ENCODE results near the gene AIP. TPM values are rescaled to one million over a fixed set of nuclear protein-coding genes. Genes with fewer than 3 reads are reported as not detected.
A peak's percentile ranks its signal among the peaks of the same experiment; 100 is the strongest.

AIP gene
- total RNA-seq, 1 donor from 2014 or later, result 45.9 TPM

DNA sequence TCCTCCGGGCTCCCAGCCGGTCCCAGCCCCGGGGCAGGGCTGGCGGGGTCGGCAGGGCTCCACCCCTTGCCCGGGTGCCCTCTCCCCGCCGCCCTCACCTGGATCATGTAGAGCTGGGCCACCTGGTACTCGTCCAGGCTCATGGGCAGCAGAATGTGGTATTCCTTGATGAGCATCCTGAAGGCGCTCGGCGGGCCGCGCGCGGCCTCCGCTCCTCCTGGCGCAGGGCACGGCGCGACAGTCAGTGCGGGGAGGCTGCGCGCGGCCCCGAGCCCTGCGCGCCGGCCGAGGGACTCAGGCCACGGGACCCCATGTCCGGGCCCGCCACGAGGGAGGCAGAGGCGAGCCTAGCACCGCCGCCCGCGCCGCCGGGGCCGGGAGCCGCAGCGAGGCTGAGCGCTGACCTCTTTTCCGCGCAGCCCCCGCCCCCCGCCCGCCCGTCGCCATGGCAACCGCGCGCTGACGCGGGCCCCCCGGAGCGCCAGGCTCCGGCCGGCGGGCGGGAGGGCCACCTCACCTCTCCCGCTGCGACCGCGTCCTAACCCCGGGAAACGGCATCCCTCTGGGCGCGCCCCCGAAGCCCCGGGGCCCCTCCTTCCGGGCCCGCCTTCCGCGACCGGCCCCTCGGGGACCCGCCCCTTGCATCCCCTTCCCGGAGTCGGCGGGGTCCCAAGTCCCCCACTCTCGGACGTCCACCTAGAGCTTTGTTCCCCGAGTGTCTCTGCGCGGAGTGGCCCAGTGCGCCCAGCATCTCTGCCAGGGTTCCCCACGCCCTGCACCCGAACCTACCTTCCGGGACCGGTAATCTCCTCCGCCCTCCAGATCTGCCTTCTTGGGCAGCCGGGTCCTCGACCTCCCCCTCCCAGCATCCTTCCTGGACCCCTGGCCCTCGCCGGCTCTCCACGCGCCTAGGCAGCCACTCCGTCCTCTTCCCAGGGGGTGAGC lies 21.5 kb downstream of the AIP start:
- Histone ChIP-seq H3K36me3 (ENCODE audit: control insufficient read depth, insufficient read depth, low read length) (peaks cover 6% of the 10 kb centered on the region), H3K4me3 (ENCODE audit: low read depth, low read length) (peak overlapping the region; percentile 79), H3K27me3 (ENCODE audit: control insufficient read depth, insufficient read depth, low read length) (no peaks in the 10 kb centered on the region)
- no peak for TF ChIP-seq CTCF (IDR thresholded peaks at IDR 0.05; ENCODE audit: insufficient read depth, low read length, poor library complexity, severe bottlenecking)
- DNase-seq (ENCODE audit: low read depth), result no peak

- Histone ChIP-seq H3K36me3 (ENCODE audit: control insufficient read depth, insufficient read depth, low read length) (peaks cover 4% of the 10 kb centered on the region), H3K27me3 (ENCODE audit: control insufficient read depth, insufficient read depth, low read length) (no peaks in the 10 kb centered on the region), H3K4me3 (ENCODE audit: low read depth, low read length) (peak within 1 kb of the TSS; percentile 79)
- DNase-seq (ENCODE audit: low read depth), result no peak
- TF ChIP-seq CTCF (IDR thresholded peaks at IDR 0.05; ENCODE audit: insufficient read depth, low read length, poor library complexity, severe bottlenecking), result no peak
These were observed 22.2 kb downstream of the AIP start, which contains the start of gene PITPNM1 for GRCh38 chr11:67504950-67505581. TSS of gene PITPNM1 (minus strand) at chr11:67505363. CDS start at chr11:67504180, 1,183 bp downstream.

- peak; percentile 97 for TF ChIP-seq CTCF (IDR thresholded peaks at IDR 0.05; ENCODE audit: insufficient read depth, low read length, poor library complexity, severe bottlenecking)
These were observed 23.0 kb downstream of the AIP start for GRCh38 chr11:67505605-67506396.

GRCh38 chr11:67506426-67507051 lies 23.7 kb downstream of the AIP start:
- DNase-seq (ENCODE audit: low read depth), result no peak
- Histone ChIP-seq H3K27me3 (ENCODE audit: control insufficient read depth, insufficient read depth, low read length) (no peaks in the 10 kb centered on the region), H3K4me3 (ENCODE audit: low read depth, low read length) (no peak overlapping the region), H3K36me3 (ENCODE audit: control insufficient read depth, insufficient read depth, low read length) (peaks cover 1% of the 10 kb centered on the region)
- no peak for TF ChIP-seq CTCF (IDR thresholded peaks at IDR 0.05; ENCODE audit: insufficient read depth, low read length, poor library complexity, severe bottlenecking)

More at GRCh38 chr11:67505605-67506396, 23.0 kb downstream of the AIP start:
- H3K4me3 ChIP-seq (ENCODE audit: low read depth, low read length), result peak overlapping the region; percentile 1
- H3K27me3 ChIP-seq (ENCODE audit: control insufficient read depth, insufficient read depth, low read length), result no peaks in the 10 kb centered on the region
- DNase-seq (ENCODE audit: low read depth), result peak; percentile 85
- peaks cover 3% of the 10 kb centered on the region for H3K36me3 ChIP-seq (ENCODE audit: control insufficient read depth, insufficient read depth, low read length)

DNA sequence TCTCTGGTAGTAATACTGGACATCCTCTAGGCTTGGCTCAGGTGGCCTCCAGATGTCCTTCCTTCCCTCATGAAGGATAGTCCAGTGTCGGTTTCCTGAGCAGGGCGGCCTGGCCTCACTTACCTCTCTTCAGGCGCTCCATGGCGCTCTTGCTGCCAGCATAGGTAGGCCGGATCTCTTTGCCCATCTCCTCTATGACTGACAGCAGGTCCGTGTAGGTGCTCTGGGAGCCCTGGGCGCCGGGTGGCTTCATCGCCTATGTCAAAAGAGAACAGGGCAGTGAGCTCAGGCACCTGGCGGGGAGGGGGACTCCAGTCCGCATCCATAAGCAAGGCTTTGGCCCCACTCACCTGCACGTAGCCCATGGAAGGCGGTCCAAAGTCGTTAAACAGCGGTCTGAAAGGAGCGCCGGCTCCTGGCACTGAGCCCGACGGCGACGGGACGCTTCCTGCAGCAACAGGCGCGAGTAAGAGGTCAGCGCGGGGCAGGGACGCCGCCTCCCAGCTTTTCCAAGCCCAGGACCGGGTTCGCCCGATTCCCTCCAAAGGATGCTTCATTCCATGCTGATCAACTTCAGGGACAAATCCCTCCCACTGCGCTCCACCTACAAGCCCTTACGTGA lies 24.5 kb downstream of the AIP start:
- no peak for TF ChIP-seq CTCF (IDR thresholded peaks at IDR 0.05; ENCODE audit: insufficient read depth, low read length, poor library complexity, severe bottlenecking)
- Histone ChIP-seq H3K36me3 (ENCODE audit: control insufficient read depth, insufficient read depth, low read length) (no peaks in the 10 kb centered on the region), H3K4me3 (ENCODE audit: low read depth, low read length) (peak overlapping the region; percentile 69), H3K27me3 (ENCODE audit: control insufficient read depth, insufficient read depth, low read length) (no peaks in the 10 kb centered on the region)
- peak; percentile 58 for DNase-seq (ENCODE audit: low read depth)

Data from kidney epithelial cell (primary cell).